K562 (cell line): Measurements from ENCODE around the gene PUSL1. TPM values are rescaled to one million over a fixed set of nuclear protein-coding genes. Genes with fewer than 3 reads are reported as not detected.
A peak's percentile ranks its signal among the peaks of the same experiment; 100 is the strongest.

ENCODE experiments used
- ATAC-seq: fragments of 200-7000 bp; cut with Tn5 transposase; 3 replicates; pipeline ENCODE4 v1.9.1; 2020; ENCODE audit warnings: moderate library complexity
- BruUV-seq: library from RNA; stranded (reverse); fragments of 400-500 nt; replicated peaks from 2 replicates; lab custom pipeline; 2021; lab: Mats Ljungman, UMichigan
- CTCF ChIA-PET: fragments of 300-600 bp; formaldehyde crosslinking; extraction: SDS; loops from one replicate; lab custom pipeline; 2021; ENCODE audit warnings: low intra/inter-chr PET ratio; lab: Yijun Ruan, JAX
- POLR2A ChIA-PET: fragments of 300-600, 350-650 bp; sonication (Branson Sonifier 250); formaldehyde crosslinking; extraction: SDS; loops from one replicate; lab custom pipeline; 2021; ENCODE audit warnings: antibody characterized with exemption, inconsistent platforms; lab: Yijun Ruan, JAX
- DNase-seq, 4 experiments: peaks; one replicate each; pipeline versions ENCODE4 v3.0.0 to v3.0.0-alpha.2; 2011 to 2018; ENCODE audit warnings: low spot score in 3 of 4, mixed read lengths in 3 of 4; ENCODE audit errors: extremely low read depth in 1 of 4
- FAIRE-seq: peaks from 2 replicates; lab custom pipeline; 2011; peaks lifted over from hg19 to GRCh38; lab: Jason Lieb, UNC
- H2AFZ ChIP-seq: 2 replicates; pipeline ENCODE4 v1.6.0; 2011; ENCODE audit warnings: low read depth, low read length, control low read depth, inconsistent platforms
- H3K27ac ChIP-seq: fragments of 200-600 bp; 3 replicates; pipeline ENCODE4 v1.8.0; 2011; ENCODE audit warnings: low read depth, mild to moderate bottlenecking, control low read depth, inconsistent platforms, low read length, moderate library complexity, mixed read lengths; ENCODE audit errors: extremely low read depth
- H3K27me3 ChIP-seq, 2 experiments: fragments of 300-600 bp in 1 of 2; 2 replicates in 1 of 2; 3 replicates in 1 of 2; pipeline versions ENCODE4 v1.6.0 to v1.8.0; 2011; ENCODE audit warnings: inconsistent platforms in 2 of 2, low read length in 2 of 2, mild to moderate bottlenecking in 1 of 2, mixed read lengths in 1 of 2, moderate library complexity in 1 of 2; ENCODE audit not compliant: control insufficient read depth in 2 of 2, insufficient read depth in 2 of 2
- H3K36me3 ChIP-seq: fragments of 300-600 bp; 3 replicates; pipeline ENCODE4 v1.8.0; 2011; ENCODE audit warnings: mild to moderate bottlenecking, low read length, inconsistent platforms; ENCODE audit not compliant: control insufficient read depth, insufficient read depth
- H3K4me1 ChIP-seq, 2 experiments: fragments of 200-600 bp in 1 of 2; replicated peaks in 1 of 2; 2 replicates in 1 of 2; 3 replicates in 1 of 2; pipeline versions ENCODE4 v1.5.1 to v1.8.0; 2011; ENCODE audit warnings: inconsistent platforms in 2 of 2, low read length in 2 of 2, mild to moderate bottlenecking in 1 of 2, mixed read lengths in 1 of 2, moderate library complexity in 1 of 2; ENCODE audit not compliant: control insufficient read depth in 2 of 2, insufficient read depth in 2 of 2
- H3K4me2 ChIP-seq: 2 replicates; pipeline ENCODE4 v1.6.1; 2011; ENCODE audit warnings: low read length, control low read depth, inconsistent platforms, mixed read lengths; ENCODE audit not compliant: insufficient read depth
- H3K4me3 ChIP-seq: fragments of 200-600 bp; sonication (generic), shearing (Covaris generic); 2 replicates; pipeline ENCODE4 v1.5.1; 2016; ENCODE audit warnings: control low read depth, inconsistent platforms
- H3K79me2 ChIP-seq: fragments of 200-600 bp; 3 replicates; pipeline ENCODE4 v1.8.0; 2011; ENCODE audit warnings: low read length, inconsistent platforms; ENCODE audit not compliant: control insufficient read depth, insufficient read depth
- H3K9ac ChIP-seq, 2 experiments: 2 replicates each; pipeline versions ENCODE4 v1.6.0 to v1.6.1; 2011; ENCODE audit warnings: low read depth in 2 of 2, low read length in 2 of 2, control low read depth in 1 of 2, inconsistent platforms in 1 of 2, mild to moderate bottlenecking in 1 of 2, mixed read lengths in 1 of 2; ENCODE audit not compliant: insufficient read depth in 1 of 2
- H3K9me1 ChIP-seq: one replicate; pipeline ENCODE4 v1.6.0; 2011; ENCODE audit warnings: inconsistent platforms, mild to moderate bottlenecking, low read length, moderate library complexity; ENCODE audit not compliant: control insufficient read depth, insufficient read depth
- H3K9me3 ChIP-seq: replicated peaks from 2 replicates; pipeline ENCODE4 v1.5.1; 2011; ENCODE audit warnings: low read depth, low read length, inconsistent platforms; ENCODE audit not compliant: control insufficient read depth, insufficient read depth
- H4K20me1 ChIP-seq: replicated peaks from 2 replicates; pipeline ENCODE4 v1.6.1; 2011; ENCODE audit warnings: low read length, inconsistent platforms, mixed read lengths; ENCODE audit not compliant: control insufficient read depth, insufficient read depth
- CSDE1 ChIP-seq, 2 experiments: fragments of 450-650 bp; IDR thresholded peaks; 2 replicates each; pipeline ENCODE4 v1.6.1; 2016; ENCODE audit warnings: mild to moderate bottlenecking in 1 of 2
- DACH1 ChIP-seq: fragments of 450-650 bp; IDR thresholded peaks from 2 replicates; pipeline ENCODE4 v1.6.1; 2018; ENCODE audit not compliant: partially characterized antibody
- ETV1 ChIP-seq: fragments of 450-650 bp; conservative IDR thresholded peaks from 2 replicates; pipeline ENCODE4 v1.6.1; 2016; ENCODE audit warnings: missing genetic modification characterization, control low read depth, low read depth, missing compliant biosample characterization
- GTF2A2 ChIP-seq: IDR thresholded peaks from 2 replicates; pipeline ENCODE4 v1.6.1; 2016; ENCODE audit warnings: mild to moderate bottlenecking, missing genetic modification characterization, missing compliant biosample characterization
- HMG20B ChIP-seq: fragments of 250-450 bp; sonication (Bioruptor Pico); IDR thresholded peaks from 2 replicates; pipeline ENCODE4 v1.5.0; 2021; ENCODE audit warnings: mild to moderate bottlenecking
- KLF1 ChIP-seq: fragments of 450-650 bp; IDR thresholded peaks from 2 replicates; pipeline ENCODE4 v1.6.1; 2016; ENCODE audit warnings: missing genetic modification characterization, missing compliant biosample characterization
- L3MBTL2 ChIP-seq: fragments of 450-650 bp; IDR thresholded peaks from 2 replicates; pipeline ENCODE4 v1.6.1; 2016; ENCODE audit warnings: mild to moderate bottlenecking, moderate library complexity
- POLR2B ChIP-seq: fragments of 450-650 bp; IDR thresholded peaks from 2 replicates; pipeline ENCODE4 v1.6.1; 2018; ENCODE audit warnings: low read depth; ENCODE audit not compliant: partially characterized antibody
- RBFOX2 ChIP-seq: fragments of 200-400 bp; formaldehyde crosslinking; IDR thresholded peaks from 2 replicates; pipeline ENCODE4 v1.6.1; 2017; ENCODE audit warnings: low read depth, mild to moderate bottlenecking, low read length, moderate library complexity
- SNIP1 ChIP-seq: fragments of 450-650 bp; IDR thresholded peaks from 2 replicates; pipeline ENCODE4 v1.7.1; 2017; ENCODE audit warnings: low read depth, mild to moderate bottlenecking
- TAF9B ChIP-seq: fragments of 450-650 bp; IDR thresholded peaks from 2 replicates; pipeline ENCODE4 v1.6.1; 2018; ENCODE audit warnings: mild to moderate bottlenecking; ENCODE audit not compliant: partially characterized antibody
- WGBS: fragments of 100-300 bp; shearing (Covaris generic); methylation state at CpG from one replicate; pipeline ENCODE4 v1.1.6; 2016; ENCODE audit warnings: low coverage, mixed read lengths; ENCODE audit not compliant: insufficient coverage; ENCODE audit errors: missing lambda C conversion rate; 5-methylcytosine and 5-hydroxymethylcytosine counted together
- in situ Hi-C: fragments of 300-500 bp; cut with MboI; formaldehyde crosslinking; loops from 4 replicates; pipeline ENCODE4 v1.15.0; 2018; ENCODE audit warnings: inconsistent platforms, mixed read lengths
- intact Hi-C: fragments of 100-400 bp; cut with micrococcal nuclease; formaldehyde crosslinking; loops from 2 replicates; pipeline ENCODE4 v1.14.2; 2022
- polyA plus RNA-seq, 8 experiments: library from polyadenylated mRNA; depleted of rRNA in 4 of 8; stranded (reverse) in 5 of 8; unstranded in 3 of 8; fragments of >200 nt; fragmentation: Nextera tagmentation in 2 of 8; fragmentation: Illumina TruSeq in 1 of 8; extraction: Ambion mirVana in 2 of 8; extraction: Trizol in 1 of 8; gene quantifications; 2 replicates each; pipeline versions ENCODE4 v1.2.1 to v1.2.3, GENCODE V29; 2011 to 2014; ENCODE audit warnings: inconsistent platforms in 1 of 8, missing spikeins in 1 of 8
- total RNA-seq, 7 experiments: library from RNA; depleted of rRNA in 6 of 7; stranded (reverse); fragments of >200 nt in 6 of 7; fragmentation: Illumina TruSeq in 2 of 7; extraction: Trizol in 2 of 7; gene quantifications; 2 replicates each; pipeline versions ENCODE4 v1.2.1 to v1.2.3, GENCODE V29; 2011 to 2021; ENCODE audit warnings: low replicate concordance in 1 of 7
- TF ChIP-seq, protein P1 (sequence below), 2 experiments: fragments of 450-650 bp; IDR thresholded peaks; 2 replicates each; pipeline ENCODE4 v1.6.1; 2016; ENCODE audit warnings: mild to moderate bottlenecking in 2 of 2, borderline replicate concordance in 1 of 2, low read depth in 1 of 2, moderate library complexity in 1 of 2

PUSL1 gene
- total and polyA plus RNA-seq, 9 of the 15 experiments (the other 6 are each of a cell fraction or from before 2014, with no cell fraction given), result 0.62 to 86.9 (median 13.6) TPM

- POLR2A ChIA-PET, result interaction anchor here (0.6 to 1.5 kb wide), 5 partner anchors 12 to 308 kb away, joined by 3 read pairs; no protein-coding TSS in a partner anchor
- Histone ChIP-seq H2AFZ (no peak overlapping the region), H3K79me2 (peaks cover 67% of the 10 kb centered on the region), H3K9ac (peak overlapping the region in 1 of 2 experiments; percentile 70; a peak in 1 of 4 replicates), H3K27me3 (no peaks in the 10 kb centered on the region; a peak in 1 of 5 replicates), H3K4me2 (no peak overlapping the region), H3K9me1 (peaks cover 12% of the 10 kb centered on the region), H3K4me3 (no peak overlapping the region), H3K36me3 (peaks cover 86% of the 10 kb centered on the region), H3K9me3 (no peaks in the 10 kb centered on the region), H4K20me1 (peaks cover 19% of the 10 kb centered on the region), H3K4me1 (peaks cover 13 to 40% of the 10 kb centered on the region in 2 experiments; a peak in 4 of 5 replicates), H3K27ac (no peak overlapping the region)
- ATAC-seq (no peak), DNase-seq (no peak), FAIRE-seq (no peak)
- WGBS, result 96% methylated on average over 39 of the region's 39 CpGs
- in situ Hi-C loops, result no loop called here
- no TSS peak for BruUV-seq
- CTCF ChIA-PET, result no interaction called here
- intact Hi-C loops, result no loop called here
- TF ChIP-seq GTF2A2 (tag) (no peak), SNIP1 (no peak), DACH1 (no peak), ETV1 (no peak), HMG20B (no peak), POLR2B (no peak), L3MBTL2 (no peak), KLF1 (no peak), TAF9B (no peak), CSDE1 (IDR thresholded peaks at IDR 0.05) (no peak), RBFOX2 (peak; percentile 67)
- TF ChIP-seq, protein P1, sequence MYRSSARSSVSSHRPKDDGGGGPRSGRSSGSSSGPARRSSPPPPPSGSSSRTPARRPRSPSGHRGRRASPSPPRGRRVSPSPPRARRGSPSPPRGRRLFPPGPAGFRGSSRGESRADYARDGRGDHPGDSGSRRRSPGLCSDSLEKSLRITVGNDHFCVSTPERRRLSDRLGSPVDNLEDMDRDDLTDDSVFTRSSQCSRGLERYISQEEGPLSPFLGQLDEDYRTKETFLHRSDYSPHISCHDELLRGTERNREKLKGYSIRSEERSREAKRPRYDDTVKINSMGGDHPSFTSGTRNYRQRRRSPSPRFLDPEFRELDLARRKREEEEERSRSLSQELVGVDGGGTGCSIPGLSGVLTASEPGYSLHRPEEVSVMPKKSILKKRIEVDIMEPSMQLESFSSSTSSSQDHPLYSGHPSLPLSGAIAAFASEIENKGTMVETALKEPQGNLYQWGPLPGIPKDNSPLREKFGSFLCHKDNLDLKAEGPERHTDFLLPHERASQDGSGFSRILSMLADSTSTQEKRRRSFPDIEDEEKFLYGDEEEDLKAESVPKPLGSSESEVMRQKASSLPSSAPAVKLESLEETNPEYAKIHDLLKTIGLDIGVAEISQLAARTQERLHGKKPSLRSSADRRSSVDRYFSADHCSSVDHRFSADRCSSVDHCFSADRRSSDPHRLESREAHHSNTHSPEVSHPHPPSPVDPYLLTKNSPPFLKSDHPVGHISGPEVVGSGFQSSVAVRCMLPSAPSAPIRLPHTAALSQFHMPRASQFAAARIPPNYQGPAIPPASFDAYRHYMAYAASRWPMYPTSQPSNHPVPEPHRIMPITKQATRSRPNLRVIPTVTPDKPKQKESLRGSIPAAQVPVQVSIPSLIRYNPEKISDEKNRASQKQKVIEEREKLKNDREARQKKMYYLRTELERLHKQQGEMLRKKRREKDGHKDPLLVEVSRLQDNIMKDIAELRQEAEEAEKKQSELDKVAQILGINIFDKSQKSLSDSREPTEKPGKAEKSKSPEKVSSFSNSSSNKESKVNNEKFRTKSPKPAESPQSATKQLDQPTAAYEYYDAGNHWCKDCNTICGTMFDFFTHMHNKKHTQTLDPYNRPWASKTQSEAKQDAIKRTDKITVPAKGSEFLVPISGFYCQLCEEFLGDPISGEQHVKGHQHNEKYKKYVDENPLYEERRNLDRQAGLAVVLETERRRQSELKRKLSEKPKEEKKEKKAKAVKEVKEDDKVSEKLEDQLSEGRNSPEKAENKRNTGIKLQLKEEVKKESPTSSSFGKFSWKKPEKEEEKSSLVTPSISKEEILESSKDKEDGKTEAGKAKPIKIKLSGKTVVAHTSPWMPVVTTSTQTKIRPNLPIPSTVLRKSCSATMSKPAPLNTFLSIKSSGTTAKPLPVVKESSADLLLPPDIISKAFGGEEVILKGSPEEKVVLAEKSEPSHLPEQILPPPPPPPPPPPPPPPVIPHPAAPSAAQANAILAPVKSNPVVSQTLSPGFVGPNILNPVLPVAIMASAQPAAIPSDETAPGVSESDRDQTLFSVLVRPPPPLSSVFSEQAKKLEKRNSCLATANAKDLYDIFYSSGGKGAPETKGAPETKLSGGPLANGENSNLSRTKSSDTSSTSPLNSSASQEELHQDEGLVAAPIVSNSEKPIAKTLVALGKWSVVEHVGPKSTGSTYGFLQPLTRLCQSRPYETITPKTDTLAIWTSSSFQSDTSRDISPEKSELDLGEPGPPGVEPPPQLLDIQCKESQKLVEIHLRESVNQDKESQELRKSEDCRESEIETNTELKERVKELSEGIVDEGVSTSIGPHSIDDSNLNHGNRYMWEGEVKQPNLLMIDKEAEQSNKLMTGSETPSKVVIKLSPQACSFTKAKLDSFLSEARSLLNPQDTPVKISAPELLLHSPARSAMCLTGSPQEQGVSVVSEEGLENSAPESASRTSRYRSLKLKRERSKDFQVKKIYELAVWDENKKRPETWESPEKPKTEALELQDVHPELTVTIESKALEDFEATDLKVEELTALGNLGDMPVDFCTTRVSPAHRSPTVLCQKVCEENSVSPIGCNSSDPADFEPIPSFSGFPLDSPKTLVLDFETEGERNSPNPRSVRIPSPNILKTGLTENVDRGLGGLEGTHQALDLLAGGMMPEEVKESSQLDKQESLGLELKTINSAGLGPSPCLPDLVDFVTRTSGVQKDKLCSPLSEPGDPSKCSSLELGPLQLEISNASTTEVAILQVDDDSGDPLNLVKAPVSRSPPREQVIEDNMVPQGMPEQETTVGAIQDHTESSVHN (IDR thresholded peaks at IDR 0.05; ENCODE audit: borderline replicate concordance in 1 of 2, low read depth in 1 of 2), result no peak
Observed at GRCh38 chr1:1267488-1268283, 40.7 kb upstream of the PUSL1 start.
